Lung microvascular endothelial cell (primary cell): ENCODE measurements around the gene OIP5. TPM values are rescaled to one million over a fixed set of nuclear protein-coding genes. Genes with fewer than 3 reads are reported as not detected.
A peak's percentile ranks its signal among the peaks of the same experiment; 100 is the strongest.
"Not testable (repeated sequence)": the region's sequence is repeated elsewhere in the genome, so short reads cannot be mapped to it uniquely, and the experiment has no call there.

Experiments
- DNase-seq, 2 donors: peaks; one replicate each; pipeline versions ENCODE4 v3.0.0 to v3.0.0-alpha.2; 2010; ENCODE audit warnings: low read depth in 2 of 2
- total RNA-seq: library from RNA; depleted of rRNA; stranded (reverse); fragments of >200 nt; gene quantifications from 2 replicates; pipeline ENCODE4 v1.2.1, GENCODE V29; 2014

The OIP5 gene
- 1.2 and 4.4 TPM in 2 replicates for total RNA-seq

GRCh38 chr15:41332194-41333025 is at the start of gene OIP5, which contains the start of gene NUSAP1:
OIP5 (minus strand) TSS chr15:41332591; CDS start chr15:41332561, 30 bp downstream.
NUSAP1 (plus strand) TSS chr15:41332881; CDS start chr15:41332958, 77 bp downstream.
- peak; percentile 100 for DNase-seq

- no peak for DNase-seq
Measured at GRCh38 chr15:41377978-41378377, 45.6 kb upstream of the OIP5 start.

GRCh38 chr15:41367418-41367817 is 35.0 kb upstream of the OIP5 start:
- DNase-seq: no peak

- peak in 1 of 2 donors; percentile 59 for DNase-seq
Measured at GRCh38 chr15:41354371-41354770, 22.0 kb upstream of the OIP5 start.

GRCh38 chr15:41350057-41350717 is 17.8 kb upstream of the OIP5 start:
- DNase-seq: no peak

- DNase-seq: peak in 1 of 2 donors; percentile 79
Measured at GRCh38 chr15:41347236-41347635, 14.8 kb upstream of the OIP5 start.

GRCh38 chr15:41341519-41341918 is 9.1 kb upstream of the OIP5 start:
- no peak for DNase-seq

GRCh38 chr15:41340189-41340695 is 7.9 kb upstream of the OIP5 start:
- DNase-seq: no peak

- no peak for DNase-seq
Measured at GRCh38 chr15:41337631-41338522, 5.5 kb upstream of the OIP5 start.

GRCh38 chr15:41337047-41337446 is 4.7 kb upstream of the OIP5 start:
- no peak for DNase-seq

GRCh38 chr15:41336549-41336948 is 4.2 kb upstream of the OIP5 start:
- DNase-seq: no peak

- no peak for DNase-seq
Measured at GRCh38 chr15:41334293-41335120, 2.1 kb upstream of the OIP5 start.

- no peak for DNase-seq
Measured at GRCh38 chr15:41333026-41333562, 703 bp upstream of the OIP5 start.

GRCh38 chr15:41331833-41332193 is 578 bp downstream of the OIP5 start:
- DNase-seq: no peak

GRCh38 chr15:41331281-41331680 is 1.1 kb downstream of the OIP5 start:
- DNase-seq: no peak

GRCh38 chr15:41323611-41324010 is 8.8 kb downstream of the OIP5 start:
- no peak for DNase-seq

GRCh38 chr15:41320805-41321330 is 11.5 kb downstream of the OIP5 start:
- DNase-seq: not testable (repeated sequence)

GRCh38 chr15:41309226-41309905 is 23.0 kb downstream of the OIP5 start:
- no peak for DNase-seq

GRCh38 chr15:41307679-41308078 is 24.7 kb downstream of the OIP5 start:
- DNase-seq: no peak
